ENCODE measurements around the gene FAM13A.

Gene FAM13A

DNA sequence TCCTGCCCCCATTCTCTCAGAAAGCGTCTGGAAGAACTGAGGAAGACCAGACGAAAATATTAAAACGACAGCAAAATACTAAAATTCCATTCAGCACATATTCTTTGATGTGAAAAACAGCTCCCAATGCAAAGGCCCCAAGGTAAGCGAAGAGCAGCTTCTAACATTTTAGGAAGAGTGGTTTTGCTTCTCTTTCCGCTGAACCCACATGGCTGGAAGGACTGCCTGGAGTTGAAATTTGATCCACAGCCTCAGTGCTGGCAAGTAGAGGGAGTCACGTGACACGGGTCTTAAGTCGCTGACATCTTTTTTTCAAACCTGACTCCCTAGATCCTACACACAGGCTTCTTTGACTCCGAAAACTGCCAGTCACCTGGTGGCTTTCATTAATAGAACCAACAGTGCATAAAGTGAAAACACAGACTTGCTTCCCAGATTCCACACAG lies at the start of gene FAM13A:
Gene FAM13A, minus strand, starts transcription at position 233 of the 446 bp plus-strand sequence. Its CDS starts 221 bp downstream, at position 12.
- peak within 1 kb of the TSS; percentile 36 for H3K27ac ChIP-seq (ENCODE audit: extremely low read depth, low read depth, low read length)
- ChIA-PET CTCF (interaction anchor here (0.8 kb wide), 1 partner anchor 54 kb away, joined by 3 read pairs; no protein-coding TSS in a partner anchor), POLR2A (interaction anchor here (0.6 kb wide), 2 partner anchors 51 to 781 kb away, joined by 4 read pairs; no protein-coding TSS in a partner anchor)
- peak within 1 kb of the TSS; percentile 47 for H3K4me3 ChIP-seq (ENCODE audit: low read depth, low read length)
- no peaks in the 10 kb centered on the region for H3K4me1 ChIP-seq (ENCODE audit: control insufficient read depth, insufficient read depth, low read length)
- H3K9me3 ChIP-seq (ENCODE audit: control insufficient read depth, insufficient read depth, low read depth, low read length), result no peaks in the 10 kb centered on the region
- H3K36me3 ChIP-seq (ENCODE audit: control insufficient read depth in 2 of 2, insufficient read depth in 1 of 2, low read length in 2 of 2), result no peaks in the 10 kb centered on the region
- TF ChIP-seq ZNF223 (tag by site-specific recombination; IDR thresholded peaks at IDR 0.05) (no peak), ZNF660 (tag by site-specific recombination; IDR thresholded peaks at IDR 0.05) (0 out of 2 replicates have a peak, but pooled peaks have one; percentile 32), ZNF791 (tag by site-specific recombination; IDR thresholded peaks at IDR 0.05) (no peak), ZBTB21 (tag by site-specific recombination; IDR thresholded peaks at IDR 0.05) (no peak), ZNF341 (tag by site-specific recombination; IDR thresholded peaks at IDR 0.05; ENCODE audit: low read depth) (no peak), ZBTB17 (tag by site-specific recombination; IDR thresholded peaks at IDR 0.05) (peak; percentile 71), ZNF561 (tag by site-specific recombination; IDR thresholded peaks at IDR 0.05; ENCODE audit: borderline replicate concordance) (peak; percentile 68; the same call in 1 of the 2 replicates), ZNF558 (tag by site-specific recombination; IDR thresholded peaks at IDR 0.05) (0 out of 2 replicates have a peak, but pooled peaks have one; percentile 43), SP7 (tag by site-specific recombination; IDR thresholded peaks at IDR 0.05) (no peak; the same call in 1 of the 2 replicates), ZNF155 (tag by site-specific recombination; IDR thresholded peaks at IDR 0.05) (no peak), YY1 (tag by site-specific recombination; IDR thresholded peaks at IDR 0.05) (0 out of 2 replicates have a peak, but pooled peaks have one; percentile 38), ZNF324 (tag by site-specific recombination; IDR thresholded peaks at IDR 0.05) (peak; percentile 58; the same call in 1 of the 2 replicates), ZNF560 (tag by site-specific recombination; IDR thresholded peaks at IDR 0.05; ENCODE audit: borderline replicate concordance) (no peak), ZNF121 (tag by site-specific recombination; IDR thresholded peaks at IDR 0.05) (no peak), OVOL3 (tag by site-specific recombination; IDR thresholded peaks at IDR 0.05) (no peak; the same call in 1 of the 2 replicates), ZNF670 (tag by site-specific recombination; IDR thresholded peaks at IDR 0.05; ENCODE audit: low read depth) (no peak), HOXA7 (CRISPR knock-in tag; IDR thresholded peaks at IDR 0.05; ENCODE audit: borderline replicate concordance) (no peak), ZNF114 (tag by site-specific recombination; IDR thresholded peaks at IDR 0.05) (no peak), ZNF544 (tag by site-specific recombination; IDR thresholded peaks at IDR 0.05) (no peak), ZFP69B (tag by site-specific recombination; IDR thresholded peaks at IDR 0.05) (no peak), ZBTB20 (tag by site-specific recombination; IDR thresholded peaks at IDR 0.05) (peak; percentile 26; the same call in 1 of the 2 replicates), ZNF214 (tag by site-specific recombination; IDR thresholded peaks at IDR 0.05; ENCODE audit: borderline replicate concordance) (no peak), ZNF24 (tag by site-specific recombination; IDR thresholded peaks at IDR 0.05) (peak; percentile 75; the same call in 1 of the 2 replicates), ZNF626 (tag by site-specific recombination; IDR thresholded peaks at IDR 0.05) (no peak), ZNF174 (tag by site-specific recombination; IDR thresholded peaks at IDR 0.05) (no peak)
- TF ChIP-seq, protein P1, sequence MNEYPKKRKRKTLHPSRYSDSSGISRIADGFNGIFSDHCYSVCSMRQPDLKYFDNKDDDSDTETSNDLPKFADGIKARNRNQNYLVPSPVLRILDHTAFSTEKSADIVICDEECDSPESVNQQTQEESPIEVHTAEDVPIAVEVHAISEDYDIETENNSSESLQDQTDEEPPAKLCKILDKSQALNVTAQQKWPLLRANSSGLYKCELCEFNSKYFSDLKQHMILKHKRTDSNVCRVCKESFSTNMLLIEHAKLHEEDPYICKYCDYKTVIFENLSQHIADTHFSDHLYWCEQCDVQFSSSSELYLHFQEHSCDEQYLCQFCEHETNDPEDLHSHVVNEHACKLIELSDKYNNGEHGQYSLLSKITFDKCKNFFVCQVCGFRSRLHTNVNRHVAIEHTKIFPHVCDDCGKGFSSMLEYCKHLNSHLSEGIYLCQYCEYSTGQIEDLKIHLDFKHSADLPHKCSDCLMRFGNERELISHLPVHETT (tag by site-specific recombination; IDR thresholded peaks at IDR 0.05), result no peak
- TF ChIP-seq, protein P2, sequence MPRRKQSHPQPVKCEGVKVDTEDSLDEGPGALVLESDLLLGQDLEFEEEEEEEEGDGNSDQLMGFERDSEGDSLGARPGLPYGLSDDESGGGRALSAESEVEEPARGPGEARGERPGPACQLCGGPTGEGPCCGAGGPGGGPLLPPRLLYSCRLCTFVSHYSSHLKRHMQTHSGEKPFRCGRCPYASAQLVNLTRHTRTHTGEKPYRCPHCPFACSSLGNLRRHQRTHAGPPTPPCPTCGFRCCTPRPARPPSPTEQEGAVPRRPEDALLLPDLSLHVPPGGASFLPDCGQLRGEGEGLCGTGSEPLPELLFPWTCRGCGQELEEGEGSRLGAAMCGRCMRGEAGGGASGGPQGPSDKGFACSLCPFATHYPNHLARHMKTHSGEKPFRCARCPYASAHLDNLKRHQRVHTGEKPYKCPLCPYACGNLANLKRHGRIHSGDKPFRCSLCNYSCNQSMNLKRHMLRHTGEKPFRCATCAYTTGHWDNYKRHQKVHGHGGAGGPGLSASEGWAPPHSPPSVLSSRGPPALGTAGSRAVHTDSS (tag by site-specific recombination; IDR thresholded peaks at IDR 0.05), result no peak
- TF ChIP-seq, protein P3, sequence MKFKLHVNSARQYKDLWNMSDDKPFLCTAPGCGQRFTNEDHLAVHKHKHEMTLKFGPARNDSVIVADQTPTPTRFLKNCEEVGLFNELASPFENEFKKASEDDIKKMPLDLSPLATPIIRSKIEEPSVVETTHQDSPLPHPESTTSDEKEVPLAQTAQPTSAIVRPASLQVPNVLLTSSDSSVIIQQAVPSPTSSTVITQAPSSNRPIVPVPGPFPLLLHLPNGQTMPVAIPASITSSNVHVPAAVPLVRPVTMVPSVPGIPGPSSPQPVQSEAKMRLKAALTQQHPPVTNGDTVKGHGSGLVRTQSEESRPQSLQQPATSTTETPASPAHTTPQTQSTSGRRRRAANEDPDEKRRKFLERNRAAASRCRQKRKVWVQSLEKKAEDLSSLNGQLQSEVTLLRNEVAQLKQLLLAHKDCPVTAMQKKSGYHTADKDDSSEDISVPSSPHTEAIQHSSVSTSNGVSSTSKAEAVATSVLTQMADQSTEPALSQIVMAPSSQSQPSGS (tag by site-specific recombination; IDR thresholded peaks at IDR 0.05; ENCODE audit: low read depth), result no peak
- TF ChIP-seq, protein P4, sequence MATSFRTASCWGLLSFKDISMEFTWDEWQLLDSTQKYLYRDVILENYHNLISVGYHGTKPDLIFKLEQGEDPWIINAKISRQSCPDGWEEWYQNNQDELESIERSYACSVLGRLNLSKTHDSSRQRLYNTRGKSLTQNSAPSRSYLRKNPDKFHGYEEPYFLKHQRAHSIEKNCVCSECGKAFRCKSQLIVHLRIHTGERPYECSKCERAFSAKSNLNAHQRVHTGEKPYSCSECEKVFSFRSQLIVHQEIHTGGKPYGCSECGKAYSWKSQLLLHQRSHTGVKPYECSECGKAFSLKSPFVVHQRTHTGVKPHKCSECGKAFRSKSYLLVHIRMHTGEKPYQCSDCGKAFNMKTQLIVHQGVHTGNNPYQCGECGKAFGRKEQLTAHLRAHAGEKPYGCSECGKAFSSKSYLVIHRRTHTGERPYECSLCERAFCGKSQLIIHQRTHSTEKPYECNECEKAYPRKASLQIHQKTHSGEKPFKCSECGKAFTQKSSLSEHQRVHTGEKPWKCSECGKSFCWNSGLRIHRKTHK (tag by site-specific recombination; IDR thresholded peaks at IDR 0.05), result no peak
- TF ChIP-seq, protein P5, sequence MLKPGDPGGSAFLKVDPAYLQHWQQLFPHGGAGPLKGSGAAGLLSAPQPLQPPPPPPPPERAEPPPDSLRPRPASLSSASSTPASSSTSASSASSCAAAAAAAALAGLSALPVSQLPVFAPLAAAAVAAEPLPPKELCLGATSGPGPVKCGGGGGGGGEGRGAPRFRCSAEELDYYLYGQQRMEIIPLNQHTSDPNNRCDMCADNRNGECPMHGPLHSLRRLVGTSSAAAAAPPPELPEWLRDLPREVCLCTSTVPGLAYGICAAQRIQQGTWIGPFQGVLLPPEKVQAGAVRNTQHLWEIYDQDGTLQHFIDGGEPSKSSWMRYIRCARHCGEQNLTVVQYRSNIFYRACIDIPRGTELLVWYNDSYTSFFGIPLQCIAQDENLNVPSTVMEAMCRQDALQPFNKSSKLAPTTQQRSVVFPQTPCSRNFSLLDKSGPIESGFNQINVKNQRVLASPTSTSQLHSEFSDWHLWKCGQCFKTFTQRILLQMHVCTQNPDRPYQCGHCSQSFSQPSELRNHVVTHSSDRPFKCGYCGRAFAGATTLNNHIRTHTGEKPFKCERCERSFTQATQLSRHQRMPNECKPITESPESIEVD (tag by site-specific recombination; IDR thresholded peaks at IDR 0.05), result no peak
